ENCODE measurements around the gene RNU2-63P.

DNA sequence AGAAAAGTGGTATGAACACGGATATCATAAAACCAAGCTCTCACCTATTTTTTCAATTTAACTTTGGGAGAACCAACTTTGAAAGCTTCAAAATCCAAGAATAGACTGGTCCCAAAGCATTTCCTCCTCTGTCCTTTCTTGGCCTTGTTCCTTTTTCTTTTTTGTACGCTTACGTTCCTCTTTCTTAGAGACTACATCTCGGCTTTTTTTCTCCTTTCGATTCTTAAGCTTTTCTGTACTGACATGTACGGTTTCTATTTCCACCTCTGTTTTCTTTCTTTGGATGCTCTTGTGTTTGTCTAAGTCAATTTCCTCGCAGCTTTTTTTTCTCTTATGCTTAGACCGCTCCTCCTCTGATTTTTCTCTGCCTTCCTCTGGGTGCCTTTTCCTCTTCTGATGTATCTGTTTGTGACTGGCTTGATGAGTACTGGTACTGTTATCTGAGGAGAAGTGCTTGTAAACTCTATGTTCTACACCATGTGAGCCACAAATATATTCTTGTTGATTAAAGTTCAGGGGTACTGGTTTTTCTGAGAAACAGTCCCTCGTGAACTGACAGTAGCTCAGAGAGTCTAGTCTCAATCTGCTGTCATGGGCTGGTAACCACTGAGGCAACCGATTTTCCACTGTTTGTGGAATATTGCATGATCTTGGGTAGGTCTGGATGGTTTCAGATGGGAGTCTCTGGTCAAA is 11.5 kb upstream of the RNU2-63P start:
- TF ChIP-seq, protein P1, sequence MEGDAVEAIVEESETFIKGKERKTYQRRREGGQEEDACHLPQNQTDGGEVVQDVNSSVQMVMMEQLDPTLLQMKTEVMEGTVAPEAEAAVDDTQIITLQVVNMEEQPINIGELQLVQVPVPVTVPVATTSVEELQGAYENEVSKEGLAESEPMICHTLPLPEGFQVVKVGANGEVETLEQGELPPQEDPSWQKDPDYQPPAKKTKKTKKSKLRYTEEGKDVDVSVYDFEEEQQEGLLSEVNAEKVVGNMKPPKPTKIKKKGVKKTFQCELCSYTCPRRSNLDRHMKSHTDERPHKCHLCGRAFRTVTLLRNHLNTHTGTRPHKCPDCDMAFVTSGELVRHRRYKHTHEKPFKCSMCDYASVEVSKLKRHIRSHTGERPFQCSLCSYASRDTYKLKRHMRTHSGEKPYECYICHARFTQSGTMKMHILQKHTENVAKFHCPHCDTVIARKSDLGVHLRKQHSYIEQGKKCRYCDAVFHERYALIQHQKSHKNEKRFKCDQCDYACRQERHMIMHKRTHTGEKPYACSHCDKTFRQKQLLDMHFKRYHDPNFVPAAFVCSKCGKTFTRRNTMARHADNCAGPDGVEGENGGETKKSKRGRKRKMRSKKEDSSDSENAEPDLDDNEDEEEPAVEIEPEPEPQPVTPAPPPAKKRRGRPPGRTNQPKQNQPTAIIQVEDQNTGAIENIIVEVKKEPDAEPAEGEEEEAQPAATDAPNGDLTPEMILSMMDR (IDR thresholded peaks at IDR 0.05), result no peak
- TF ChIP-seq POLR2A (IDR thresholded peaks at IDR 0.05), result no peak
